Astrocyte (in vitro differentiated cells and primary cell): ENCODE data around the gene TIAL1.

Experiments
- EZH2 ChIP-seq: IDR thresholded peaks from 2 replicates; pipeline ENCODE4 v1.6.1; 2012; ENCODE audit warnings: mild to moderate bottlenecking, low read length, inconsistent platforms; ENCODE audit not compliant: insufficient read depth
- TF ChIP-seq, protein P1 (sequence below): IDR thresholded peaks from 2 replicates; pipeline ENCODE4 v1.5.1; 2011; ENCODE audit warnings: low read depth, mild to moderate bottlenecking, inconsistent platforms, low read length, moderate library complexity; ENCODE audit not compliant: insufficient read depth

DNA sequence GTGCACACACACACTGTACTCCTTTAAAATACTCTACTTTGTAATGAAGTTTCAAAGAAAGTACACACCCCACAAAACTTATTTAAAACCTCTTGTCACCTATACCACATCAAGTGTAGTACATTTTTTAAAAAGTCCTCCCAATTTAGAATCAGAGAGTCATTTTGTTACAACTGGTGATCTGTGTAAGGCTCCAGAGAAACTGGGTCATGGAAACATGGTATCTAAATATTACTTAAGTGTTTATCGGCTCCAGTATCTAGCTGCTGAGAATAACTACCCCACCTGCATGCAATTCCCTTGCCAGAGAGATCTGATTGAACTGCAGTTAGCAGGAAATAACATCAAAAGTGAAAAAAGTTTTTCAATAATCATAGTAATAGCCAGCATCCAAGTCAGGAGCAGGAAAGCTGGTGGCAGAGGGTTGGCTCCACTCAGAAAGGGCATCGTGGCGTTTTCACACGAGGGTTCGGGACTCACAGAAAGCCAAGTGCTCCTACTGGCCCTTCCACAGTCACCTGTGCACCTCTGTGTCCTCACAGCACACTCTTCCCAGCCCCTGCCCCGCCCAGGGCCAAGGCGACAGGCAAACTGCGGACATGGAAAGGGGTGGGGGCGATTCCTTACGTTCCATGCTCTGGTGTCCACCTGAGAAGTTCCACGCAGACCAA is 60.8 kb downstream of the TIAL1 start:
- TF ChIP-seq, protein P1, sequence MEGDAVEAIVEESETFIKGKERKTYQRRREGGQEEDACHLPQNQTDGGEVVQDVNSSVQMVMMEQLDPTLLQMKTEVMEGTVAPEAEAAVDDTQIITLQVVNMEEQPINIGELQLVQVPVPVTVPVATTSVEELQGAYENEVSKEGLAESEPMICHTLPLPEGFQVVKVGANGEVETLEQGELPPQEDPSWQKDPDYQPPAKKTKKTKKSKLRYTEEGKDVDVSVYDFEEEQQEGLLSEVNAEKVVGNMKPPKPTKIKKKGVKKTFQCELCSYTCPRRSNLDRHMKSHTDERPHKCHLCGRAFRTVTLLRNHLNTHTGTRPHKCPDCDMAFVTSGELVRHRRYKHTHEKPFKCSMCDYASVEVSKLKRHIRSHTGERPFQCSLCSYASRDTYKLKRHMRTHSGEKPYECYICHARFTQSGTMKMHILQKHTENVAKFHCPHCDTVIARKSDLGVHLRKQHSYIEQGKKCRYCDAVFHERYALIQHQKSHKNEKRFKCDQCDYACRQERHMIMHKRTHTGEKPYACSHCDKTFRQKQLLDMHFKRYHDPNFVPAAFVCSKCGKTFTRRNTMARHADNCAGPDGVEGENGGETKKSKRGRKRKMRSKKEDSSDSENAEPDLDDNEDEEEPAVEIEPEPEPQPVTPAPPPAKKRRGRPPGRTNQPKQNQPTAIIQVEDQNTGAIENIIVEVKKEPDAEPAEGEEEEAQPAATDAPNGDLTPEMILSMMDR = no peak
- TF ChIP-seq EZH2 = no peak
